HFFc6 (cell line): ENCODE data around the gene ADAMTSL5. TPM values are rescaled to one million over a fixed set of nuclear protein-coding genes. Genes with fewer than 3 reads are reported as not detected.

Experiments
- DNase-seq: peaks from one replicate; pipeline ENCODE4 v3.0.0-alpha.2; 2018
- H3K27ac Mint-ChIP-seq: 2 replicates; pipeline ENCODE4 v1.8.0; 2020; ENCODE audit warnings: mild to moderate bottlenecking, mixed read lengths
- H3K27me3 Mint-ChIP-seq: 2 replicates; pipeline ENCODE4 v1.8.0; 2021; ENCODE audit warnings: mild to moderate bottlenecking, moderate library complexity, mixed read lengths; ENCODE audit not compliant: insufficient read depth
- H3K36me3 Mint-ChIP-seq: 2 replicates; pipeline ENCODE4 v1.8.0; 2021; ENCODE audit warnings: low read depth, mixed read lengths
- H3K4me1 Mint-ChIP-seq: 2 replicates; pipeline ENCODE4 v1.8.0; 2020; ENCODE audit warnings: low read depth, mixed read lengths
- H3K4me3 Mint-ChIP-seq: 2 replicates; pipeline ENCODE4 v1.8.0; 2020; ENCODE audit warnings: mild to moderate bottlenecking, moderate library complexity, mixed read lengths
- H3K9me3 Mint-ChIP-seq: 2 replicates; pipeline ENCODE4 v1.8.0; 2020; ENCODE audit warnings: mild to moderate bottlenecking, mixed read lengths
- total RNA-seq, 6 experiments: library from RNA; stranded (reverse); fragmentation: NEBNext Ultra II Directional; extraction: Animal tissue kit (Norgen Biotek cat#: 25700); gene quantifications; 2 replicates in 1 of 6; 3 replicates in 5 of 6; pipeline ENCODE4 v1.2.3, GENCODE V29; 2021
- TF ChIP-seq, protein P1 (sequence below): fragments of 200-600 bp; sonication (generic); IDR thresholded peaks from 2 replicates; pipeline ENCODE4 v1.5.0; 2021; ENCODE audit warnings: antibody characterized with exemption, mild to moderate bottlenecking

Gene ADAMTSL5
- total RNA-seq, 6 experiments from 2014 or later: 14.9 to 20.5 (median 16.2) TPM

DNA sequence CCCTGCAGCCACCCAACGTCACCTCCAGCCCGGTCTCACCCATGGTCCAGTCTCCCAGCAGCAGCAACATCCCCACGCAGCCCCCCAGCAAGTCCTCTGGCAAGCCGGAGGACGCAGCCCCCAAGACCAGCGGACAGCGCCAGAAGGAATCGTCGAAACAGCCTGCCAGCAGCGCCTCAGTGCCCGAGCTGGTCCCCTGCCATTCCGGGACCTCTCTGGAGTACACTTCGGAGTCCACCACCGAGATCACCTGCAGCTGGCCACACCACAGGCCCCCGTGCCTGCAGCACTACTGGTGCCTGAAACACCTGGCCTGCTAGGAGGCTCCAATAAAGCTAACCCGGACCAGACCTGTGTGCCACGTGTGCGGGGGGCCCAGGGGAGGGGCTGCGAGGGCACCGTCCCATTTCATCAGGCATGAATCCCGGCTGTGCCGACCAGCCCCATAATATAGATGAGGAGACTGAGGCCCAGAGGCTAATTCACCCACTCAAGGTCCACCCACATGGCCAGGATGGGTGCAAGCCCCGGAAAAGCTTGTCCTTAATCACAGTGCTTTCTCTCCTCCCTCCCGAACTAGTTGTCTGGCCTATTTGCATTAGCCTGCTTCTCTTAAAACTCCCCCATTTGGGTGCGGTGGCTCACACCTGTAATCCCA lies 15.1 kb downstream of the ADAMTSL5 start:
- peaks cover 13% of the 10 kb centered on the region; the same call in 1 of the 2 replicates for H3K27me3 Mint-ChIP-seq
- no peak for DNase-seq
- no peaks in the 10 kb centered on the region for H3K9me3 Mint-ChIP-seq
- H3K36me3 Mint-ChIP-seq: no peaks in the 10 kb centered on the region
- TF ChIP-seq, protein P1, sequence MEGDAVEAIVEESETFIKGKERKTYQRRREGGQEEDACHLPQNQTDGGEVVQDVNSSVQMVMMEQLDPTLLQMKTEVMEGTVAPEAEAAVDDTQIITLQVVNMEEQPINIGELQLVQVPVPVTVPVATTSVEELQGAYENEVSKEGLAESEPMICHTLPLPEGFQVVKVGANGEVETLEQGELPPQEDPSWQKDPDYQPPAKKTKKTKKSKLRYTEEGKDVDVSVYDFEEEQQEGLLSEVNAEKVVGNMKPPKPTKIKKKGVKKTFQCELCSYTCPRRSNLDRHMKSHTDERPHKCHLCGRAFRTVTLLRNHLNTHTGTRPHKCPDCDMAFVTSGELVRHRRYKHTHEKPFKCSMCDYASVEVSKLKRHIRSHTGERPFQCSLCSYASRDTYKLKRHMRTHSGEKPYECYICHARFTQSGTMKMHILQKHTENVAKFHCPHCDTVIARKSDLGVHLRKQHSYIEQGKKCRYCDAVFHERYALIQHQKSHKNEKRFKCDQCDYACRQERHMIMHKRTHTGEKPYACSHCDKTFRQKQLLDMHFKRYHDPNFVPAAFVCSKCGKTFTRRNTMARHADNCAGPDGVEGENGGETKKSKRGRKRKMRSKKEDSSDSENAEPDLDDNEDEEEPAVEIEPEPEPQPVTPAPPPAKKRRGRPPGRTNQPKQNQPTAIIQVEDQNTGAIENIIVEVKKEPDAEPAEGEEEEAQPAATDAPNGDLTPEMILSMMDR: no peak
- H3K4me1 Mint-ChIP-seq: no peaks in the 10 kb centered on the region
- no peak overlapping the region for H3K27ac Mint-ChIP-seq
- H3K4me3 Mint-ChIP-seq: no peak overlapping the region

DNA sequence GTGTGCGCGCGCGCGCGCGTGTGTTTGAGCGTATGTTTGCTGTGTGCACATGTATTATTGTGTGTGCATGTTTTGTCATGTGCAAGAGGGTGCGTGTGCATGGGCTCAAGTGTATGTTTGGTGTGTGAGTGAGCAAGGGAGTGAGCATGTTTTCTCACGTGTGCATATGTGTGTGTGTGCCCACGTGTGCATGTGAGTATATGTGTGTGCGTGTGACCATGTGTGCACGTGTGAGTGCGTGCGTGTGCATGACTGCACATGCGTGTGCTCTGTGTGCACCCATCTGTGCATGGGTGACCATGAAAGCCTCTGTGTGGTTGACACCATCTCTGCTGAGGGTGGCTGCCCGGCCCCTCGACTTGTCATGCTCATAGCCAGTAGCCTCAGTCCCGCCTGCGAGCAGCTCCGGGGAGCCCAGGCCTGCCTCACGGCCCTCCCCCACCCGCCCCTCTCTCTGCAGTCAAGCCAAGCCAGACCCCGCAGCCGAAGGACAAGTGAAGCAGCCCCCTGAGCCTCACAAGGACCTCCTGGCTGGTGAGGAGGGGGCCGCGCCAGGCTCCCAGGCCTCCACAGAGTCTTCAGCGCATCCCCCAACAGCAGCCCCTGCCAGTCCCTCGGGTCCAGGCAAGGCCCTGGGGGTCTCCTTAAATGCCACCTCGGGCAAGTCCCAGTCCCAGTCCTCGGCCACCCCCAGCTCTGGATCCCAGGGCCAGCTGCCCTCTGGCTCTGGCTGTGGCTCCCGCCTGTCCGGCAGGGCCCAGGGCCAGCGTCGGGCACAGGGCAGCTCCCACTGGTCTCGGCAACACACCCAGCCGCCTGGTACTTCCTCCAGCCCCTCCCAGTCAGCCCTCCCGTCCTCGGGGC lies 15.9 kb downstream of the ADAMTSL5 start:
- Mint-ChIP-seq H3K27ac (no peak overlapping the region), H3K27me3 (peaks cover 11% of the 10 kb centered on the region; the same call in 1 of the 2 replicates), H3K4me3 (no peak overlapping the region), H3K9me3 (no peaks in the 10 kb centered on the region), H3K4me1 (no peaks in the 10 kb centered on the region; the same call in 1 of the 2 replicates), H3K36me3 (no peaks in the 10 kb centered on the region)
- TF ChIP-seq, protein P1: no peak
- no peak for DNase-seq

DNA sequence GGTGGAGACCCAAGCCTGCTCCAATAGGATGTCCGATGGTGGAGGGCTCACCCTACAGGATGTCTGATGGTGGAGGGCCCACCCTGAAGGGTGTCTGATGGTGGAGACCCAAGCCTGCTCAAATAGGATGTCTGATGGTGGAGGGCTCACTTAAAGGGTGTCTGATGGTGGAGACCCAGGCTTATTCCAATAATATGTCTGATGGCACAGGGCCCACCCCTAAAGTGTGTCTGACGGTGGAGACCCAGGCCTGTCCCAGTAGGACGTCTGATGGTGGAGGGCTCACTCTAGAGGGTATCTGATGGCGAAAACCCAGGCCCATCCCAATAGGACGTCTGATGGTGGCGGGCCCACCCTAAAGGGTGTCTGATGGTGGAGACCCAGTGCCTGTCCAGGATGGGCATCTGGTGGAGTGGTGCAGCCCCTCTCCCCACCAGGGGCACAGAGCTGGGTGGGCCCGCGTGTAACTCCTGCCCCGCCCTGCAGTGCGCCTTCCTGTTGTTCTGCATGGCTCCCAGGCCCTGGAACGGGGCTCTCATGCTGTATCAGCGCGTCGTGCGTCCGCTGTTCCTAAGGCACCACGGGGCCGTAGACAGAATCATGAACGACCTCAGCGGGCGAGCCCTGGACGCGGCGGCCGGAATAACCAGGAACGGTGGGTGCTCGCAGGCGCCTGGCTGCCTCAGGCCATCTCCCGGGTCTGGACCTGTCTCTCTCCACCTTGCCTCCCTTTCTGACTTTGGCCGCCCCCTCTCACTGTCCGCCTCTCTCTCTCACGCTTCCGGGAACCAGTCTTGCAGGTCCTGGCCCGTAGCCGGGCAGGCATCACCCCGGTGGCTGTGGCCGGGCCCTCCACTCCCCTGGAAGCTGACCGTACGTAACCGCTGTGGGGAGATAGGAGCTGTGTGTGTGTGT lies 16.8 kb downstream of the ADAMTSL5 start:
- Mint-ChIP-seq H3K4me1 (no peaks in the 10 kb centered on the region; the same call in 1 of the 2 replicates), H3K4me3 (no peak overlapping the region), H3K9me3 (no peaks in the 10 kb centered on the region), H3K27ac (no peak overlapping the region), H3K36me3 (no peaks in the 10 kb centered on the region), H3K27me3 (peaks cover 11% of the 10 kb centered on the region)
- no peak for DNase-seq
- TF ChIP-seq, protein P1: no peak

DNA sequence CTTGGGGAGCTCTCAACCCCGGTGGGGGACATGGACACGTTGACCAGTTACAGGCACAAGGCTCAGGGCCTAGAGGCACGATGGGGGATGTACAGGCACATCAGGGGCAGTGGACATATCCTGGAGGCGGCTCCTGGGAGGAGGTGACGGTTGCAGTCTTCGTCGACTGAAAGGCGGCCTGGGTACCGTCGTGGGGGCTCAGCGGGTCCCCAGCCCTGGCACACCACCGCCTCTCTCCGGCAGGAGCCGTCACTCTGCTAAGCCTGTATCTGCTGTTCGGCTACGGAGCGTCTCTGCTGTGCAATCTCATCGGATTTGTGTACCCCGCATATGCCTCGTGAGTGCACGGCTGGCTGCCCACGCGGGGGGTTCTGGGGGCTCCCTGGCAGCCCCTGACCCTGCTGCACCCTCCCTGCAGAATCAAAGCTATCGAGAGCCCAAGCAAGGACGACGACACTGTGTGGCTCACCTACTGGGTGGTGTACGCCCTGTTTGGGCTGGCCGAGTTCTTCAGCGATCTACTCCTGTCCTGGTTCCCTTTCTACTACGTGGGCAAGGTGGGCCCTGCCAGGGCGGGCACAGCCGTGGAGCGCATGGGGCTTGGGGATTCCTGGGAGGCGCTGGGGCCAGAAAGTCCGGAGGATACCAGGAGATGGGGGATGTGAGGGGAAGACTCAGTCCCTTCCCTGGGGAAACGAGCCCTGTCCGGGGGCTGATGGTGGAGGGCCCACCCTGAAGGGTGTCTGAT lies 17.6 kb downstream of the ADAMTSL5 start:
- Mint-ChIP-seq H3K4me3 (no peak overlapping the region), H3K9me3 (no peaks in the 10 kb centered on the region), H3K27me3 (peaks cover 12% of the 10 kb centered on the region), H3K4me1 (no peaks in the 10 kb centered on the region; the same call in 1 of the 2 replicates), H3K36me3 (no peaks in the 10 kb centered on the region), H3K27ac (no peak overlapping the region)
- no peak for DNase-seq
- TF ChIP-seq, protein P1: no peak
